CD4-positive, alpha-beta T cell treated with Interleukin-6 for 4 hours (primary cell): ENCODE measurements around the gene HRAS.
A peak's percentile ranks its signal among the peaks of the same experiment; 100 is the strongest.

Experiments
- DNase-seq: peaks from one replicate; pipeline ENCODE4 v3.0.0-alpha.2; 2020; ENCODE audit warnings: mixed read lengths

The HRAS gene

GRCh38 chr11:535519-536454, at the start of gene HRAS:
TSS of gene HRAS (minus strand) at chr11:535576.
- peak; percentile 97 for DNase-seq

GRCh38 chr11:584287-584686, 48.9 kb upstream of the HRAS start:
- DNase-seq, result no peak

- DNase-seq, result no peak
These were observed 46.4 kb upstream of the HRAS start for GRCh38 chr11:581752-582151.

- DNase-seq, result no peak
These were observed 46.0 kb upstream of the HRAS start for GRCh38 chr11:581342-581741.

- DNase-seq, result no peak
These were observed 44.6 kb upstream of the HRAS start for GRCh38 chr11:579830-580601.

GRCh38 chr11:578276-579035, 43.1 kb upstream of the HRAS start:
- no peak for DNase-seq

- DNase-seq, result no peak
These were observed 42.2 kb upstream of the HRAS start for GRCh38 chr11:577611-577894.

- no peak for DNase-seq
These were observed 41.6 kb upstream of the HRAS start for GRCh38 chr11:576811-577610.

- DNase-seq, result peak; percentile 97
These were observed 40.8 kb upstream of the HRAS start, which contains the start of gene PHRF1 for GRCh38 chr11:575996-576768. TSS of gene PHRF1 (plus strand) at chr11:576470. CDS start at chr11:581513, 5,043 bp downstream.

GRCh38 chr11:575313-575995, 40.1 kb upstream of the HRAS start:
- DNase-seq, result no peak

- peak; percentile 39 for DNase-seq
These were observed 39.4 kb upstream of the HRAS start for GRCh38 chr11:574632-575312.

GRCh38 chr11:574031-574570, 38.7 kb upstream of the HRAS start:
- DNase-seq, result peak; percentile 29

GRCh38 chr11:573146-573759, 37.9 kb upstream of the HRAS start:
- DNase-seq, result no peak

GRCh38 chr11:571802-572185, 36.4 kb upstream of the HRAS start:
- no peak for DNase-seq

GRCh38 chr11:569158-569885, 33.9 kb upstream of the HRAS start:
- DNase-seq, result no peak

GRCh38 chr11:568306-569157, 33.2 kb upstream of the HRAS start:
- peak; percentile 94 for DNase-seq

GRCh38 chr11:567629-568292, 32.4 kb upstream of the HRAS start:
- no peak for DNase-seq
